ENCODE data around the gene CETN2.

DNA sequence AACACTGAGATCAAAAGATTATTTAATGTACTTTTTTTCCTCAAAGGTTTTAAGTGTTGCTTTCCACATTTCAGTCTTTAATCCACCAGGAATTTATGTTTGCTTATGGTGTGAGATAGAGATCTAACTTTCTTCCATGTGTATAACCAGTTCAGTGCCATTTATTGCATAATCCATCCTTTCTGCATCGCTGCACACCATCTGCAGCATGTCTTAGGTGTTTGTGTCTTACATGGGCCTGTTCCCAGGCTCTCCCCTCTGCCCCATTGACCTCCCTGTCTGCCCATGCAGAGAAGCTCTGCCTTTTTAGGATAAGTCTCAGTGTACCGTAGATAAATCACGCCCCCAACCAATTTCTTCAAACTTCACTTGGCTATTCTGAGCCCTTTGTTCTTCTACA is 30.6 kb upstream of the CETN2 start:
- TF ChIP-seq, protein P1, sequence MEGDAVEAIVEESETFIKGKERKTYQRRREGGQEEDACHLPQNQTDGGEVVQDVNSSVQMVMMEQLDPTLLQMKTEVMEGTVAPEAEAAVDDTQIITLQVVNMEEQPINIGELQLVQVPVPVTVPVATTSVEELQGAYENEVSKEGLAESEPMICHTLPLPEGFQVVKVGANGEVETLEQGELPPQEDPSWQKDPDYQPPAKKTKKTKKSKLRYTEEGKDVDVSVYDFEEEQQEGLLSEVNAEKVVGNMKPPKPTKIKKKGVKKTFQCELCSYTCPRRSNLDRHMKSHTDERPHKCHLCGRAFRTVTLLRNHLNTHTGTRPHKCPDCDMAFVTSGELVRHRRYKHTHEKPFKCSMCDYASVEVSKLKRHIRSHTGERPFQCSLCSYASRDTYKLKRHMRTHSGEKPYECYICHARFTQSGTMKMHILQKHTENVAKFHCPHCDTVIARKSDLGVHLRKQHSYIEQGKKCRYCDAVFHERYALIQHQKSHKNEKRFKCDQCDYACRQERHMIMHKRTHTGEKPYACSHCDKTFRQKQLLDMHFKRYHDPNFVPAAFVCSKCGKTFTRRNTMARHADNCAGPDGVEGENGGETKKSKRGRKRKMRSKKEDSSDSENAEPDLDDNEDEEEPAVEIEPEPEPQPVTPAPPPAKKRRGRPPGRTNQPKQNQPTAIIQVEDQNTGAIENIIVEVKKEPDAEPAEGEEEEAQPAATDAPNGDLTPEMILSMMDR (IDR thresholded peaks at IDR 0.05; ENCODE audit: extremely low read depth in 1 of 2, insufficient read depth in 1 of 2, low read depth in 1 of 2, low read length in 2 of 2): no peak
- TF ChIP-seq POLR2A (IDR thresholded peaks at IDR 0.05; ENCODE audit: low read depth, low read length): no peak
- TF ChIP-seq, protein P2, sequence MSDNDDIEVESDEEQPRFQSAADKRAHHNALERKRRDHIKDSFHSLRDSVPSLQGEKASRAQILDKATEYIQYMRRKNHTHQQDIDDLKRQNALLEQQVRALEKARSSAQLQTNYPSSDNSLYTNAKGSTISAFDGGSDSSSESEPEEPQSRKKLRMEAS (IDR thresholded peaks at IDR 0.05; ENCODE audit: insufficient read depth, insufficient read length): no peak
- no peak for TF ChIP-seq GATA2 (IDR thresholded peaks at IDR 0.05; ENCODE audit: insufficient read depth, insufficient read length, low read depth, low read length)
- TF ChIP-seq FOS (IDR thresholded peaks at IDR 0.05; ENCODE audit: borderline replicate concordance, insufficient read depth, low read length): no peak
- no peak for TF ChIP-seq POLR2AphosphoS5 (IDR thresholded peaks at IDR 0.05; ENCODE audit: insufficient read depth, low read depth, low read length)
- TF ChIP-seq EZH2 (IDR thresholded peaks at IDR 0.05; ENCODE audit: borderline replicate concordance, low read depth, low read length, severe bottlenecking): no peak
- TF ChIP-seq MYC (IDR thresholded peaks at IDR 0.05; ENCODE audit: low read depth, low read length): no peak
